Left hindlimb (tissue), 1 donor: Measurements from ENCODE around the gene MIEF2.
"Not testable (repeated sequence)": the region's sequence is repeated elsewhere in the genome, so short reads cannot be mapped to it uniquely, and the experiment has no call there.

Experiments used
- DNase-seq: peaks from one replicate; pipeline ENCODE4 v3.0.0-alpha.2; 2018

MIEF2 gene

GRCh38 chr17:18260332-18261145, at the start of gene MIEF2:
Gene MIEF2, plus strand, starts transcription at chr17:18260662. Its CDS starts 2,059 bp downstream, at chr17:18262721.
- DNase-seq = peak; percentile 96

DNA sequence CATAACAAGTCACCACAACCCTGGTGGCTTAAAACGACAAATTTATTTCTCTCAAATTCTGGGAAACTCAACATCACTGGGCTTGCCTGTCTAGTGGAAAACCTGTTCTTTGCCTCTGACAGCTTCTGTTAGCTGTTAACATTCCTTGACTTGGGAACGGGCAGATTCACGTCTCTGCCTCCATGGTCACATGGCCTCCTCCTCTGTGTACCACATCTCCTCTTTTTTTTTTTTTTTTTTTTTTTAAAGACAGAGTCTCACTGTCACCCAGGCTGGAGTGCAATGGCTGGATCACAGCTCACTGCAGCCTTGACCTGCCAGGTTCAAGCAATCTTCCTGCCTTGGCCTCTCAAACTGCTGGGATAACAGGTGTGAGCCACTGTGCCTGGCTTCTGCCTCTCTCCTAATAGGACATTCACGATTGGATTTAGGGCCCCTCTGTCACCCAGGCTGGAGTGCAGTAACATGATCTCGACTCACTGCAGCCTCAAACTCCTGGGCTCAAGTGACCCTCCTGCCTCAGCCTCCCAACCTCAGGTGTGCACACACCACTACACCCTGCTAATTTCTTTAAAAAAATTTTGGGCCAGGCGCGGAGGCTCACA, 46.7 kb upstream of the MIEF2 start:
- DNase-seq = no peak

DNA sequence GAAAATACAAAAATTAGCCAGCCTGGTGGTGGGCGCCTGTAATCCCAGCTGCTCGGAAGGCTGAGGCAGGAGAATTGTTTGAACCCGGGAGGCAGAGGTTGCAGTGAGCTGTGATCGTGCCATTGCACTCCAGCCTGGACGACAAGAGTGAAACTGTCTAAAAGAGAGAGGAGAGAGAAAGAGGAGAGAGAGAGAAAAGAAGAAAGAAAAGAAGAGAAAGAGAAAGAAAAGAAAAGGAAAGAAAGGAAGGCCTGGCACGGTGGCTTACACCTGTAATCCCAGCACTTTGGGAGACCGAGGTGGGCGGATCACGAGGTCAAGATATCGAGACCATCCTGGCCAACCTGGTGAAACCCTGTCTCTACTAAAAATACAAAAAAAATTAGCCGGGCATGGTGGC, 43.6 kb upstream of the MIEF2 start:
- DNase-seq = not testable (repeated sequence)

GRCh38 chr17:18217412-18218015, 42.9 kb upstream of the MIEF2 start:
- peak; percentile 74 for DNase-seq

- DNase-seq = no peak
Observed at GRCh38 chr17:18218756-18219415, 41.6 kb upstream of the MIEF2 start.

DNA sequence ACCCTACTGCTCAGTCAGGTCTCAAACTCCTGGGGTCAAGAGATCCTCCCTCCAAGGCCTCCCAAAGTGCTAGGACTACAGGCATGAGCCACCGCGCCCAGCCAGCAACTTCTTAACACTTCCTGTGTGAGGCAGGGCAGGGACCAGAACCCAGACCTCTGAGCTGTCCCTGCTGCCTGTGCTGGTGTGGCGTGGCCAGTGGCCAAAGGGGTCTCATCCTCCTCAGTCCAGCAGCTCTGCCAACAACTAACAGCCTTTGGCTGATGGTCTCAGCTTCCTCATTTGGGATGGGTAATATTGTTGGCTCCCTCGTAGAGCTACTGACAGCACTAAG, 36.4 kb upstream of the MIEF2 start:
- DNase-seq = no peak

- peak; percentile 76 for DNase-seq
Observed at GRCh38 chr17:18224387-18225120, 35.9 kb upstream of the MIEF2 start.

DNA sequence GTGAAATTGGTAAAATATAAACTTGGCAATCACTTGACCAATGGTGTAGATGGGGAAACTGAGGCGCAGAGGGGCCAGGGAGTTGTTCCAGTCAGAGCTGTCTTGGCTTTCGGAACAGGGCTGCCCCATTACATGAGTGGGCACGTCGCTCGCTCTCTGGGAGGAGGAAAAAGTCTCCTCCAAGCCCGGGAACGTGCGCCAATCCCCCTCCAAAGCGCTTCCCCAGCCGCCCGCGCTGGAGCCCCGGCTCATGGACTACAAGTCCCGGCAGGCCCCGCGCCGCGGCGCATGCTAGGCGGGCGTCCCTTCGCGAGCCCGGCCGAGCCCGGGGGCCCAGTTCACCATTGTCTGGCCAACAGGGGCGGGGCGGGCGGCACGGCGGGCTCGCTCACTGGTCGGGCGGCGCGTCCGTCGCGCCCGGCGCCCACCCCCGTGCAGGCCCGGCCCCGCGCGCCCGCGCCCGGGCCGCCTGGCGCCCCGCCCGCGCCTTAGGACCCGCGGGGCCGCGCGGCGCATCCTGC, 35.3 kb upstream of the MIEF2 start, which contains the start of gene LLGL1:
Gene LLGL1, plus strand, starts transcription at position 515 of the 521 bp plus-strand sequence. CDS start 48 bp downstream, outside the sequence.
- peak; percentile 97 for DNase-seq

DNA sequence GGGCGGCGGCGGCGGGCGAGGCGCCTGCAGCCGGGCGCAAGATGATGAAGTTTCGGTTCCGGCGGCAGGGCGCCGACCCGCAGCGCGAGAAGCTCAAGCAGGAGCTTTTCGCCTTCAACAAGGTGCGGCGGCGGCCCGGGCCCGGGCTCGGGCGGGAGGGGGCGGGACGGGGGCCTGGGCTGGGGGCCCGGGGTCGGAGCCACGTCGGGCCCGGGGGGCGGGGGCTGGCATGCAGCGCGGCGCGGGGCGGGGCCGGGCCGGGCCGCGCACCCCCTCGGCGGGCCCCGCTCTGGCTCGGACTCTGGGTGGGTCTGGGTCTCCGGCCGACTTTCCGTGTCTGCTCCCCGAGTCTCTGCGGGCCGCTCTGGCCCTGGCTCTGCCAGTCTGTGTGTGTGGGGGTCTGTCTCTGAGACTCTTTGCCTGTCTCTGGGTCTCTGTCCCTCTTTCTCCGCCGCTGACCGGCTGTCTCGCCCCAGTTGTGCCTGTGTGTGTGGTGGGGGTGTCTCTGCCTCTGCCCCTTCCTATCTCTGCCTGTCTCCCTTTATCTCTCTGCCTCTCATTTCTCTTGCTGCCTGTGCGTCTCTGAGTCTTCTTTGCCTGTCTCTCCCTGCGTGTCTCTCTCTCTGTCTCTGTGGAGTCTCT, 34.7 kb upstream of the MIEF2 start:
- peak; percentile 83 for DNase-seq

- DNase-seq = no peak
Observed at GRCh38 chr17:18226284-18226945, 34.0 kb upstream of the MIEF2 start.

- no peak for DNase-seq
Observed at GRCh38 chr17:18227635-18228034, 32.8 kb upstream of the MIEF2 start.

- no peak for DNase-seq
Observed at GRCh38 chr17:18228176-18228682, 32.2 kb upstream of the MIEF2 start.

- no peak for DNase-seq
Observed at GRCh38 chr17:18229254-18229653, 31.2 kb upstream of the MIEF2 start.

DNA sequence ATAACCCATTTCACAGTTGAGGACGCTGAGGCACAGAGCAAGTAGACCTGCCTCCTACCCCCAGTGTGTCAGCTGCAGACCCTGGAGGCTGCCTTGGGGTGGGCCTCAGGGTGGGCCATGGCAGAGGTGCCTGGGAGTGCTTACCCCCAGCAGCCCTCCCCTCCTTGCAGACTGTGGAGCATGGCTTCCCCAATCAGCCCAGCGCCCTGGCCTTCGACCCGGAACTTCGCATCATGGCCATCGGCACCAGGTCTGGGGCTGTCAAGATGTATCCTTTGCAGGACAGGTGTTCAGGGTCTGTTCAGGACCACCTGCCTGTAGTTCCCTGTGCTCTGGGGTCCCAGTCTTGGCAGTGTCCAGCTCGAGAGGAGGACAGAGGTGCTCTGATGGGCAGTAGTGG, 30.7 kb upstream of the MIEF2 start:
- DNase-seq = no peak

- DNase-seq = no peak
Observed at GRCh38 chr17:18230288-18231141, 29.9 kb upstream of the MIEF2 start.

DNA sequence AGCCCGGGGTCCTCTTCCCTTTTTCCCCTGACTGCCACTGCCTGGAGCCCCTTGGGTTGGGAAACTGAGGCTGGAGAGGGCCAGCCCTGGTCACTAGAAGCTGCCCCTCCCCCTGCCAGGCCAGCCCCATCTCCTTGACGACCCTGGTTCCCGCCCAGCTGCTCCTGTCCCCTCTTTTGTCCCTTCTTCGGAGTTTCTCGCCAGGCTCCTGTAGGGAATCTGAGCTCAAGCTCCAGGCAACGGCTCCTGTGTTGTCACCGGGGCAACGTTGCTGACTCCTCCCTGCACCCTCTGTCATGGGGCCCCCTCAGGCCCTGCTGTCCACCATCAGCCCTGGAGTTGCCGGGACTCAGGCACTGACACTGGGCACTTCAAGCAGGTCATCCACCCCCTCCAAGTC, 29.3 kb upstream of the MIEF2 start:
- no peak for DNase-seq

DNA sequence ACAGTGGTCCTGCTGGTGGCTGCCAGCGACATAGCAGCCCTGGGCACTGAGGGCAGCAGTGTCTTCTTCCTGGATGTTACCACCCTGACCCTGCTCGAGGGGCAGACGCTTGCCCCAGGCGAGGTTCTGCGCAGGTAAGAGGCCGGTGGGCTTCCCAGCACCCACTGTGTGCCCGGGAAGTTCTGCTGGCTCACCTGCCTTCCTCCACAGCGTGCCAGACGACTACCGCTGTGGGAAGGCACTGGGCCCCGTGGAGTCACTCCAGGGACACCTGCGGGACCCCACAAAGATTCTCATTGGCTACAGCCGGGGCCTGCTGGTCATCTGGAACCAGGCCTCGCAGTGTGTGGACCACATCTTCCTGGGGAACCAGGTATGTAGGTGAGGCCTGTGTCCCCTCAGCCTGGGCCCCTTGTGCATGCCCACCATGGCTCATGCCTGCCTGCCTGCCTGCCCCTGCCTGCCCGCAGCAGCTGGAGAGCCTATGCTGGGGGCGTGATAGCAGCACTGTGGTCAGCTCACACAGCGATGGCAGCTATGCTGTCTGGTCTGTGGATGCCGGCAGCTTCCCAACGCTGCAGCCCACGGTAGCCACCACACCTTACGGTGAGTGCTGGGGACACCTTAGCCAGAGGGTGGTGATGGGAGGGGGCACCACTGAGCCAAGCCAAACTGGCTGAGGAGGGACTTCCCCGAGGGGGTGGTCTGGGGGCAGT, 26.5 kb upstream of the MIEF2 start:
- no peak for DNase-seq

- no peak for DNase-seq
Observed at GRCh38 chr17:18234853-18235380, 25.5 kb upstream of the MIEF2 start.

- no peak for DNase-seq
Observed at GRCh38 chr17:18235743-18236256, 24.7 kb upstream of the MIEF2 start.
